GM18502 (cell line): ENCODE data around the gene MIA2.
A peak's percentile ranks its signal among the peaks of the same experiment; 100 is the strongest.
"Not testable (repeated sequence)": the region's sequence is repeated elsewhere in the genome, so short reads cannot be mapped to it uniquely, and the experiment has no call there.

ENCODE experiments used
- ATAC-seq: cut with Tn5 transposase; IDR thresholded peaks from one replicate; pipeline ENCODE4 v1.9.1; 2021; ENCODE audit warnings: mild to moderate bottlenecking; ENCODE audit not compliant: unreplicated experiment, poor library complexity

Gene MIA2

DNA sequence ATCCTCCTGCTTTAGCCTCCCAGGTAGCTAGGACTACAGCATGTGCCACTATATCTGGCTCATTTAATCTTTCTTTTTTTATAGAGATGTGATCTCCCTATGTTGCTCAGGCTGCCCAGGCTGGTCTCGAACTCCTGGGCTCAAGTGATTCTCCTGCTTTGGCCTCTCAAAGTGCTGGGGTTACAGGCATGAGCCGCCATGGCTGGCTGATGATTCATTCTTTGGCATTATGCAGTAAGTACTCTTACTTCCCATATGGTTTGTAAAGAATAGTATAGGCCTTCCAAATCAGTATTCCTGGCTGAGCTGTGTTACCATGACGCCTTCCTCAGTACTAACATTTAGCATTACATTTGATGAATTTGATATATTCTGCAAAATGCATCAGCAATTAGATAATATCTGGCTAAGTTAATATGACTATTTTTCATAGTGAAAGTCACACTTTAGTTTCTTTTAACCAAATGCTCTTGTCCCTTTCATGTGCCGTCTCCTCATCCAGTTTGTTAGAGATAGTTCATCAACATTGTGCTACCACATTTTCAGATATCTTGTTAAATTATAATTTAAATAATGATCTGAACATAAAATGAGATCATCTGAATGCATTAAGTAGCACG, 3.2 kb upstream of the MIA2 start:
- no peak for ATAC-seq

DNA sequence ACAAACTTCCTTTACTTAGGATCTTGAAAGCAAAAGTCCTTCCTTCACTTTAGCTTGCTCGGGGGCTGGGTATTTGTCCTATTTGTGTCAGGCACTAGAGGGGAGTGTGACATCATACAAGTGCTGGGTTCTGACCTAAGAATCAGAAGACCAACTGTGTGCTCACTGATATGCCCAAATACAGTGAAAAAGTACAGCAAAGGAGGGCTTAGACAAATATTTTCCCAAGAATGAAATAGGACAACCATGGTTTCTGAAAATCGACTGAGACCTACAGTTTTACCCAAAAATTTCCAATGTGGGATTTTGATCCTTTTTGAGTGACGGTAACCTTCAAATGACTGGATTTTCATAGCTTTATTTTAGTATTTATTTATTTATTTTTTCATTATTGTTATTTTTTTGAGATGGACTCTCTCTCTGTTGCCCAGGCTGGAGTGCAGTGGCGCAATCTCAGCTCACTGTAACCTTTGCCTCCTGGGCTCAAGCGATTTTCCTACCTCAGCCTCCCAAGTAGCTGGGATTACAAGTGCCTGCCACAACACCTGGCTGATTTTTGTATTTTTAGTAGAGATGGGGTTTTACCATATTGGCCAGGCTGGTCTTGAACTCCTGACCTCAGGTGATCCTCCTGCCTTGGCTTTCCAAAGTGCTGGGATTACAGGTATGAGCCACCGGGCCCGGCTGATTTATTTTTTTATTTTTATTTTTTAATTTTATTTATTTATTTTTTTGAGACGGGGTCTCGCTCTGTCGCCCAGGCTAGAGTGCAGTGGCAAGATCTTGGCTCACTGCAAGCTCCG, 1.8 kb upstream of the MIA2 start:
- ATAC-seq = peak; percentile 62

DNA sequence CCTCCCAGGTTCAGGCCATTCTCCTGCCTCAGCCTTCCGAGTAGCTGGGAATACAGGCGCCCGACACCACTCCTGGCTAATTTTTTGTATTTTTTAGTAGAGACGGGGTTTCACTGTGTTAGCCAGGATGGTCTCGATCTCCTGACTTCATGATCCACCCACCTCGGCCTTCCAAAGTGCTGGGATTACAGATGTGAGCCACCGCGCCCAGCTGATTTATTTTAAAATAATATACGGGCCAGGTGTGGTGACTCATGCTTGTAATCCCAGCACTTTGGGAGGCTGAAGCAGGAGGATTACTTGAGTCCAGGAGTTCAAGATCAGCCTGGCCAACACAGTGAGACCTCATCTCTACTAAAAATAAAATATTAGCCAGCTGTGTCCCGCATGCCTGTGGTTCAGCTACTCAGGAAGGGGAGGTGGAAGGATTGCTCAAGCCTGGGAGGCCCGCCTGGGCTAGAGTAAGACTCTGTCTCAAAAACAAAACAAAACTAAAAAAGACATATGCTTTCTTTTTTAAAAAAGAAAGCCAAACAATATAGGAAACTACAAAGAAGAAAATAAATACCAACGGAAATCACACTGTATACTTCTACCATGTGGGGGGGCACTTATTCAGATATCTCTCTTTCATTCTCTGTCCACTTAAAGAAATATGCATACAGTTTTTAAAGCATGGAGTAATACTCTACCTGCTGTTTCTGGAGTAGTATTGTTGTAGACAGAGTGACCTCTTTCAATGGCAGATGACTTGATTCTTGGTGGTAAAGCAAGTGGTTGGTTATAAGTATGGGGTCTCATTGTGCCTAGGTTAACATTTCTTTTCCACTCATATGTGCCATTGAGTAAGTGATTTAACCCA, 930 bp upstream of the MIA2 start:
- ATAC-seq = no peak

DNA sequence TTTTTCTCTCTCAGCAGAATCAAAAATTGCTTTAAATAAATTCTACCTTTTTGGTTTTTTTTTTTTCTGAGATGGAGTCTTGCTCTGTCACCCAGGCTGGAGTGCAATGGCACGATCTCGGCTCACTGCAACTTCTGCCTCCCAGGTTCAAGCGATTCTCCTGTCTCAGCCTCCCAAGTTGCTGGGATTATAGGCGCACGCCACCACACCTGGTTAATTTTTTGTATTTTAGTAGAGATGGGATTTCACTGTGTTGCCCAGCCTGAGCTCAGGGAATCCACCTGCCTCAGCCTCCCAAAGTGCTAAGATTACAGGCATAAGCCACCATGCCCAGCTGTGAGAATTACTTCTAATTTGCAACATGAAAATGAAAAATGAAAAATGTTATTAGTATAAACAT, 1.3 kb downstream of the MIA2 start:
- not testable (repeated sequence) for ATAC-seq

DNA sequence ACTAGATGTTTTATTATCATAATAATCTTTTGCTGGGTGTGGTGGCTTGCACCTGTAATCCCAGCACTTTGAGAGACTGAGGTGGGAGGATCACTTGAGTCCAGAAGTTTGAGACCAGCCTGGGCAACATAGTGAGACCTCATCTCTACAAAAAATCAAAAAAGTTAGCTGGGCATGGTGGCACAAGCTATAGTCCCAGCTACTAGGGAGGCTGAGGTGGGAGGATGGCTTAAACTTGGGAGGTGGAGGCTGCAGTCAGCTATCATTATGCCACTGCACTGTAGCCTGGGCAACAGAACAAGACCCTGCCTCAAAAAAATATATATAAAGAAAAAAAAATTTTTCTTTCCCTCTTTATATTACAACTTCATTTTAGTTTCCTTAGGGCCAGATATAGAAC, 1.8 kb downstream of the MIA2 start:
- not testable (repeated sequence) for ATAC-seq

DNA sequence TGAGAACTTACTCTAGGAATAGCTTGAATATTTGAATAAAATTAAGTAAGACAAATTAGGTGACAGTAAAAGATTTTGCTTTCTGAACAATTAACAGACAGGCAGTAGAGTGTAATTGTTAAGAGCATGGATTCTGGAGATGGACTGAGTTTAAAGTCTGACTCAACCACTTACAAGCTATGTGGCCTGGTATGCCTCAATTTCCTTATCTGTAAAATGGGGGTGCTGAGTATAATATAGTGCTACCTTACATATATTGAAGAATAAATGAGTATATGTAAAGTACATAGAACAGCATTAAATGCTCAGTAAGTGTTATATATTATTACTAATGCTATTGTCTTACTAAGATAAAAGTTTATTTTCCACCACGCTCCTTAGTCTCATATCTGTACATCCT, 7.1 kb downstream of the MIA2 start:
- ATAC-seq = no peak

DNA sequence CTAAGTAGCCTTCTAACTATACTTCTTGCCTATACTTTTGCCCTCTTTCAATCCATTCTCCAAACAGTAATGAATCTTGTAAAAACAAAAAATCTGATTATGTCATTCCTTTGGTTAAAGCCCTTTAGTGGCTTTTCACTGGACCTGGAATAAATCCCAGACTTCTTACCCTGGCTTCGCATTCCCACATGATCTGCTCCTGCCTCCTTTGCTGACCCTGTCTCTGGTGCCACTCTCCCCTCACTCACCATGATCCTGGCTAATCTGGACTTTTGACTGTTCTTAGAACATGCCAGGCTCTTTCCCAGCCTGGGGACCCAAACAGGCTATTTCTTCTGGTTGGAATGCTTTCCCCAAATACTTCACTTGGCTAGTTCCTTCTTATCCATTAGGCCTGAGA, 7.9 kb downstream of the MIA2 start:
- ATAC-seq = no peak

DNA sequence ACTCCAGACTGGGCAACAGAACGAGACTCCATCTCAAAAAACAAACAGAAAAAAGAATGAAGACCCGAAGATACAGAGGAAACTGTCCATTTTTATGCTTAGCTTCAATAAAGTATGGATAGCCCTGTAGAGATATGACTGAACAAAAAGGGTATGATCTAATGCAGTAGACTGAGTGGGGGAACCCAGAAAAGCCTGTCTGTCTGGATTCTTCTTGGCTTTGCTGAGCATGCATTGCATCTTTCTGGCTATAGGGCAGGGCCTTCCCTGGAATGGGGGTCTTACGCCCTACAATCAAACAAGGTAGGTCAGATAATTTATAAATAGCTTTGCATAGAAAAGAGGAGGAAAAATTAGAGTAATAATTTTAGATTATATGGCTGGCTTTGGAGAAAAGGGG, 10.1 kb downstream of the MIA2 start:
- no peak for ATAC-seq

DNA sequence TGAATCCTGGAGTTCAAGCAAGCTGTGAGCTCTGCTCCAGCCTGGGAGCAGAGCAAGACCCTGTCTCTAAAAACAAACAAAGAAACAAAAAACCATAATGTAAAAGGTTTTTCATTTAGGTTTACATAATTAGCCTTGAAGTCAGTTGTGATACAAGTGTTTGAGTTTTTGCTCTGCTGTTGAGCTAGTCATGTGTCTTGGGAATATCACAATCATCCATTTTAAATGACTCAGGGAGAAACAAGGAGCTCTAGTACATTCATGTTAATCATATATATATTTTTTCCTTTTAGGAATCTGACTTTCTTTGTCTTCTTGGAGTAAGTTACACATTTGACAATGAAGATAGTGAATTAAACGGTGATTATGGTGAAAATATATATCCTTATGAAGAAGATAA, 12.9 kb downstream of the MIA2 start:
- no peak for ATAC-seq

DNA sequence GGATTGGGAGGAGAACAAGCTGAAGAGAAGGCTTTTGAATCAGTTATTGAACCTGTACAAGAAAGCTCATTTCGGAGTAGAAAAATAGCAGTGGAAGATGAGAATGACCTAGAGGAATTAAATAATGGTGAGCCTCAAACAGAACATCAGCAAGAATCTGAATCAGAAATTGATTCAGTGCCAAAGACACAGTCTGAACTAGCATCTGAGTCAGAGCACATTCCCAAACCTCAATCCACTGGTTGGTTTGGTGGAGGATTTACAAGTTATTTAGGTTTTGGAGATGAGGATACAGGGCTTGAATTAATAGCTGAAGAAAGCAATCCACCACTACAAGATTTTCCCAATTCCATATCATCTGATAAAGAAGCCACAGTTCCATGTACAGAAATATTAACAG, 13.5 kb downstream of the MIA2 start:
- no peak for ATAC-seq

DNA sequence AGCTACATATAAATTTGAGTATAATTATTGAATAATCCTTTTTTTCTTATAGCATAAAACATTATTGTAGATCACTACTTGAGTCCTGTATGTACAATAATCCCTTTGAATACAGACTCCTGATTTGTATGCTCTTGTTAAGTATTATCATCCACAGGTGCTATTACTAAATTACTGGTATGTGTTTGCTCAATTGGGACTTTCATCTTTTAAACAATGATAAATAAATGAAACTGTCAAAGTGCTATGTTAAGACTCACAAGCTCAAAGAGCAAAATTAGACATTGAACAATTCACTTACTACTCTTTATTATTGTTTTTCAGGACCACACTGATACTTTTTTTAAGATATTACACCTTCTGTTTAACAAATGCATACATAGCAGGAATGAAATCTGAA, 17.8 kb downstream of the MIA2 start:
- no peak for ATAC-seq

DNA sequence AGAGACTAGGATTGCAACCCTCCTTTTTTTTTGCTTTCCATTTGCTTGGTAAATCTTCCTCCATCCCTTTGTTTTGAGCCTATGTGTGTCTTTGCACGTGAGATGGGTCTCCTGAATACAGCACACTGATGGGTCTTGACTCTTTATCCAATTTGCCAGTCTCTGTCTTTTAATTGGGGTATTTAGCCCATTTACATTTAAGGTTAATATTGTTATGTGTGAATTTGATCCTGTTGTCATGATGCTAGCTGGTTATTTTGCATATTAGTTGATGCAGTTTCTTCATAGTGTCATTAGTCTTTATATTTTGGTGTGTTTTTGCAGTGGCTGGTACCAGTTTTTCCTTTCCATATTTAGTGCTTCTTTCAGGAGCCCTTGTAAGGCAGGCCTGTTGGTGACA, 23.7 kb downstream of the MIA2 start:
- ATAC-seq = not testable (repeated sequence)

DNA sequence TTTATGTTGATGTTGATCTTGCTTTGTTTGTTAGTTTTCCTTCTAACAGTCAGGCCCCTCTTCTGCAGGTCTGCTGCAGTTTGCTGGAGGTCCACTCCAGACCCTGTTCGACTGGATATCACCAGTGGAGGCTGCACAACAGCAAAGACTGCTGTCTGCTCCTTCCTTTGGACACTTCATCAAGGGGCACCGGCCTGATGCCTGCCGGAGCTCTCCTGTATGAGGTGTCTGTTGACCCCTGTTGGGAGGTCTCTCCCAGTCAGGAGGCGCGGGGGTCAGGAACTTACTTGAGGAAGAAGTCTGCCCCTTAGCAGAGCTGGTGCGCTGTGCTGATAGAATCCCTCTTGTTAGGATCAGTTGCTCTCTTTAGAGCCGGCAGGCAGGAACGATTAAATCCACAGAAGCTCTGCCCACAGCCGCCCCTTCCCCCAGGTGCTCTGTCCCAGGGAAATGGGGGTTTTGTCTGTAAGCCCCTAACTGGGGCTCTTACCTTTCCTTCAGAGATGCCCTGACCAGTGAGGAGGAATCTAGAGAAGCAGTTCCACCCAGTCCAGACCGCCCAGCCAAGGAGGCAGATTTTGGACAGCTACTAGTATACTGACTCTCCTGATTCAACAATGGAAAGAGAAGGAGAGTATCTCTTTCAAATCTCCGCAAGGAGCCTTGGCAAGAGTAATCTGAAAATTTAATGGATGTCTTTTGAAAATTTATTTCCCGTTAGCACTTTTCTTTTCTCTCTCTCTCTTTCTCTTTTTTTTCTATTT, 25.2 kb downstream of the MIA2 start:
- ATAC-seq = no peak

DNA sequence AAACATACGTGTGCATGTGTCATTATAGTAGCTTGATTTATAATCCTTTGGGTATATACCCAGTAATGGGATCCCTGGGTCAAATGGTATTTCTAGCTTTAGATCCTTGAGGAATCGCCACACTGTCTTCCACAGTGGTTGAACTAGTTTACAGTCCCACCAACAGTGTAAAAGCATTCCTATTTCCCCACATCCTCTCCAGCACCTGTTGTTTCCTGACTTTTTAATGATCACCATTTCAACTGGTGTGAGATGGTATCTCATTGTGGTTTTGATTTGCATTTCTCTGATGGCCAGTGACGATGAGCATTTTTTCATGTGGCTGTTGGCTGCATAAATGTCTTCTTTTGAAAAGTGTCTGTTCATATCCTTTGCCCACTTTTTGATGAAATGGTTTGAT, 26.4 kb downstream of the MIA2 start:
- not testable (repeated sequence) for ATAC-seq

DNA sequence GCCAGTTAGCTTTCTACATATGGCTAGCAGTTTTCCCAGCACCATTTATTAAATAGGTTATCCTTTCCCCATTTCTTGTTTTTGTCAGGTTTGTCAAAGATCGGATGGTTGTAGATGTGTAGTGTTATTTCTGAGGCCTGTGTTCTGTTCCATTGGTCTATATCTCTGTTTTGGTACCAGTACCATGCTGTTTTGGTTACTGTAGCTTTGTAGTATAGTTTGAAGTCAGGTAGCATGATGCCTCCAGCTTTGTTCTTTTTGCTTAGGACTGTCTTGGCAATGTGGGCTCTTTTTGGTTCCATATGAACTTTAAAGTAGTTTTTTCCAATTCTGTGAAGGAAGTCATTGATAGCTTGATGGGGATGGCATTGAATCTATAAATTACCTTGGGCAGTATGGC, 28.5 kb downstream of the MIA2 start:
- ATAC-seq = not testable (repeated sequence)

DNA sequence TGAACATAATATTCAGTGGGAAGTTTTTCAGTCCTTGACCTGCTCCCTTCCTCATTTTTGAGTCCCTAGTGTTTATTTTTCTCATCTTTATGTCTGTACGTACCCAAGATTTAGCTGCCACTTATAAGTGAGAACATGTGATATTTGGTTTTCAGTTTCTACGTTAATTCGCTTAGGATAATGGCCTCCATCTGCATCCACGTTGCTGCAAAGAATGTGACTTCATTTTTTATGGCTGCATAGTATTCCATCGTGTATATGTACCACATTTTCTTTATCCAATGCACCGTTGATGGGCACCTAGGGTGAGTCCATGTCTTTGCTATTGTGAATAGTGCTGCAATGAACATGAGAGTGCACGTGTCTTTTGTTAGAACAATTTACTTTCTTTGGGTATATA, 30.3 kb downstream of the MIA2 start:
- no peak for ATAC-seq

DNA sequence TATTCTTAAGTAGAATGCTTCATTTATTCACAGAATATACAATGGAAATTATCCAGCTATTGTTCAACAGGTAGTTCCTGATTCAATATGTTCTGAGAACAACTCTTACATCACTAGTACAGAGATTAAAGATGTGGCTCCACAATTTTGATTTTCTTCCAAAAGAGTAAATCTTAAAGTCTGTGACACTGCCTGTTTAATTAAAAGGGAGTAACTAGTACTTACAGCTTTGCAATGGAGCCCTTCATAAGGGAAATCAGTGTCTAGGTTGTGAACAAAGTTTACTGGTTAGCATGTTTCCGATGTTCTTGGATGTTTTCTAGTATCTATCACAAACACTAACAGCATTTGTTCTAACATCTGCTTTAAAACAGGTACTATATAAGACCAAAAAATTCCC, 30.8 kb downstream of the MIA2 start:
- no peak for ATAC-seq

DNA sequence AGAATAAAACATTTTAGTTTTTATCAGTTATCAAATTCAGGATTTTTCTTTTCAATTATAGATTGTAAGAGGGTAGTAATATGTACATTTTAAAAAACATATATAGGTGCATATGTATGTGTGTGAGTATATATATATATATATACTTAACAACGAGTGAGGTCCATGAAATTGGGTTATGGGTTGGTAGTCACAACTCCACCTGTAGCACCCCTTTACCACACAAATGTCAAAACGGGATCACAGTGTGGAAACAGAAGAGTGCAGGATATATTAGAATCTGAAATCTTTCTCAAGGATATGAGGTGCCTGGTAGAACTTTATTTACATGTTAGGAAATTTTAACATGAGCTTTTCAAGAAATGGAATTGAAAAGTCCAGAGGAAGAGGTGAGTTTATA, 31.3 kb downstream of the MIA2 start:
- ATAC-seq = no peak

DNA sequence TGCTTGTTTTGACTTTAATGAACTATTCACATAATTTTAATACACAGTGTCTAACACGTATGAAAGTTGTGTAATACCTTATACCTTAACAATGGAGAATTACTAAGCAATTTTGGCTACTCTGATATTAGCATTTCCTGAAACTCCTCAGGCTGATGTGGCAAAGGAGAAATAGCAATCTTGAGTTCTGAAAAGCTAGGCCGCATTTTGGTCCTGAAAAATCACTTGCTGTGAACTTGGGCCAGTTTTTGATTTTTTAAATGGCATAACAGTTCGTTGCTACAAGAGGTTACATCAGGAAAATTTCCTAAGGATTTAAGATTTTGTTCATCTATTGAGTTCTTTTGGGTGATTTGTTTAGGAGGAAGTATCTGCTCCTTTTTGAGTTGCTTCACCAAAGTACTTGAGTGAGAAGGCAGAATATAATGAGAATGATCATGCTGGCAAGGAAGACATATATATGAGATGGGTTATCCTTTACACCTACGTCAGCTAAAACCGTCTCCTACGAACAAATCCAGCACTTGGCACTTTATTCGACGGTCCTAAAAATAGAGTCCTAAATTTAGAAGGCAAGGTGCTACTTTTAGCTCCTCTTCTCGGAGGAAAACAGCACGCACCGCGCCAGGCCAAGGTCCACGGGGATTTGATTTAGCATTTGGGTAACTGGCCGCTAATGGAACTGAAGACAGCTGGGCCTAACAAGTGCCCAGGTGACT, 32.2 kb downstream of the MIA2 start:
- ATAC-seq = no peak

DNA sequence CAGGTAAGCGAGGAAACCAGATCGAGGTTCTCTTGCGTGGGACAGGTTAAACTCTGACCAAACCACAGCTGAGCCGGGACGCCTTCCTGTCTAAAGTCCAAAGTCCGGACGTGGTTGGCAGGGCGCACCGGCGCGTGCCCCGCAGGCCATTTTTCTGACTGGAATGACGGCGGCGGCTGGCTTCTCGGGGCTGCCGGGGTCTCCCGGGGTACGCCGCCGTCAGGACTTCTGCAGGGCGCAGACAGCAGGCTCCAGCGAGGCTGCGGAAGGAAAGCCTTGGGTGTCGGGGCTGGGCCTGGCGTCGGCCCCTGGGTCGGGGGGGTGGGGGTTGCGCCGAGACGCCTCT, 32.8 kb downstream of the MIA2 start:
- peak; percentile 39 for ATAC-seq
